ENCODE results near the gene BBC3. TPM values are rescaled to one million over a fixed set of nuclear protein-coding genes. Genes with fewer than 3 reads are reported as not detected.

The BBC3 gene
- total RNA-seq, 4 donors from 2014 or later, result 2.8 to 6.1 (median 4.0) TPM; not detected in 1

DNA sequence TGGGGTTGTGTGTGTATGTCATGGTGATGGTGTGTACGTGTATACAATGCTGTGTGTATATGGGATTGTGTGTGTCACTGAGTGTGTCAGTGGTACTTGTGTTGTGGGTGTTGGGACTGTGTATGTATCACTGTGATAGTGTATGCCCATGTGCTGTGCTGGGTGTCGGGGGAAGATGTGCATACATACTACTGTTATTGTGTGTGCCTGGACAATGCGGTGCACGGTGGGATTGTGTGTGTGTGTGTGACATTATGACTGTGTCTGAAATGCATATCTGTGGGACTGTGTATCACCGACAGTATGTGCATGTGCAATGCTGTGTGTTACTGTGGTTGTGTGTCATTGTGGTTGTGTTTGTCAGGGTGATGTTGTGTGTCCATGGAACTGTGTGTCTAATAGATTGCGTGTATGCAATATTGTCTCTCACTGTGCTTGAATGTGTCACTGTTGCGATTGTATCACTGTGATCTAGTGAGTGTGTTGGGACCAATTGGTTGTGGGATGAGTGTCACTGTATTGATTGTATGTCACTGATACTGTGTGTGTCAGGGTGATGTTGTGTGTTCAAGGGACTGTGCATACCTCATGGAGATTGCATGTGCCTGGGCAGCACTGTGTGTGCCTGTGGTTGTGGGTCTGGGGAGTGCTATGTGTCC lies 11.0 kb upstream of the BBC3 start:
- TF ChIP-seq, protein P1, sequence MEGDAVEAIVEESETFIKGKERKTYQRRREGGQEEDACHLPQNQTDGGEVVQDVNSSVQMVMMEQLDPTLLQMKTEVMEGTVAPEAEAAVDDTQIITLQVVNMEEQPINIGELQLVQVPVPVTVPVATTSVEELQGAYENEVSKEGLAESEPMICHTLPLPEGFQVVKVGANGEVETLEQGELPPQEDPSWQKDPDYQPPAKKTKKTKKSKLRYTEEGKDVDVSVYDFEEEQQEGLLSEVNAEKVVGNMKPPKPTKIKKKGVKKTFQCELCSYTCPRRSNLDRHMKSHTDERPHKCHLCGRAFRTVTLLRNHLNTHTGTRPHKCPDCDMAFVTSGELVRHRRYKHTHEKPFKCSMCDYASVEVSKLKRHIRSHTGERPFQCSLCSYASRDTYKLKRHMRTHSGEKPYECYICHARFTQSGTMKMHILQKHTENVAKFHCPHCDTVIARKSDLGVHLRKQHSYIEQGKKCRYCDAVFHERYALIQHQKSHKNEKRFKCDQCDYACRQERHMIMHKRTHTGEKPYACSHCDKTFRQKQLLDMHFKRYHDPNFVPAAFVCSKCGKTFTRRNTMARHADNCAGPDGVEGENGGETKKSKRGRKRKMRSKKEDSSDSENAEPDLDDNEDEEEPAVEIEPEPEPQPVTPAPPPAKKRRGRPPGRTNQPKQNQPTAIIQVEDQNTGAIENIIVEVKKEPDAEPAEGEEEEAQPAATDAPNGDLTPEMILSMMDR (IDR thresholded peaks at IDR 0.05; ENCODE audit: low read depth), result no peak

DNA sequence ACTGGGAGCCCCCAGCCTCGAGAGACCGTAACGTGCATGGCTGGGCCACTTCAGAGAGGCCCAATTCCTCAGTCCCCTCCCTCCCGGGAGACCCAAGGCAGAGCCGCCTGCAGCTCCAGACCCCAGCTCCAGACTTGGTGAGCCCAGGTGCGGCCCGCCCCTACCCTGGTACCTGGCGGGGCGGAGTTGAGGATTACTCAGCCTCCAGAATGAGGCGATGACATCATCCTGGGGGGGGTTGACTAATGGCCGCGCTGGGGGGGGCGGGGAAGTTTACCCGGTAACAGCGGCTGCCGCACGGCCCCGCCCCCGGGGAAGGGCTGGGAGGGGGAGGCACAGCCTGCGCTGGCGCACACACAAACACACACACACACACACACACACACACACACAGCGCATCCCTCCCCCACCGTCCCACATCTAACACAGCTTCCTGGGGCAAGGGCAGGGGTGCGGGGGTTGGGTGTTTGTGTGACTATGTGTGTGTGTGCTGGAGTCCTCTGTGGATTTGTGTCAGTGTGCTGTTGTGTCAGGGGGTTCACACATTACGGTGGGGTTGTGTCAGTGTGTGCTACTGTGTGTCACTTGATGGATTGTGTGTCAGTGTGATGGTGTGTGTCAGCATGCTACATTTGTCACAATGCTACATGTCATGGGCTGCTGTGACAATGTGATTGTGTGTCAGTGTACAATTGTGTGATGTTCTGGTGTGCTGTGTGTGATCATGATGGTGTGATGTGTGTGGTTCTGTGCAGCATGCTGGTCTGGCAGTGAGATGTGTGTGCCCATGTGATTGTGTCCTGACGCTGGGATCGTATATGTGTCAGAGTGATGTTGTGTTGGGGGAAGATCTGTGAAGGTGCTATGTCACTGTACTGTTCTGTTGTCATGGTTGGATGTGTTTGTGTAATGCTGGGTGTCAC lies 10.3 kb upstream of the BBC3 start:
- TF ChIP-seq, protein P1 (IDR thresholded peaks at IDR 0.05; ENCODE audit: low read depth), result no peak

DNA sequence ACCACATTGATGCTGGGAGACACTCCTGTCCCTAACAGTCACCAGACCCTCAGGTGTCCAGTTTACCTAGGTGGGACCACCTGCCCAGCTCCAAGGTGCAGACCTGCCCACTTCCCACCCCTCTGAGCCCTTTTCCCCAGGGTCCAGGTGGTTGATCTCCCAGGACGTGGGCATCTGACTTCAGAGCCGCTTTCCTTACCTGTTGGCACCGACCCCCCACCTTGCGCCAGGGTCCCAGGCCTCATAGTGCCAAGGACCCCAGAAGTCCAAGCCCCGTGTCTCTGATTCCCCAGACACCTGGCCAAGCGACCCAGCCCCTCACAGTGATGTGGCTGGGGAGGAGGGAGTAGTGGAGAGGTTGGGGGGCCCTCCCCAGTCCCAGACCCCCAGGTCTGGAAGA lies 9.6 kb upstream of the BBC3 start:
- TF ChIP-seq, protein P1 (IDR thresholded peaks at IDR 0.05; ENCODE audit: low read depth), result no peak

DNA sequence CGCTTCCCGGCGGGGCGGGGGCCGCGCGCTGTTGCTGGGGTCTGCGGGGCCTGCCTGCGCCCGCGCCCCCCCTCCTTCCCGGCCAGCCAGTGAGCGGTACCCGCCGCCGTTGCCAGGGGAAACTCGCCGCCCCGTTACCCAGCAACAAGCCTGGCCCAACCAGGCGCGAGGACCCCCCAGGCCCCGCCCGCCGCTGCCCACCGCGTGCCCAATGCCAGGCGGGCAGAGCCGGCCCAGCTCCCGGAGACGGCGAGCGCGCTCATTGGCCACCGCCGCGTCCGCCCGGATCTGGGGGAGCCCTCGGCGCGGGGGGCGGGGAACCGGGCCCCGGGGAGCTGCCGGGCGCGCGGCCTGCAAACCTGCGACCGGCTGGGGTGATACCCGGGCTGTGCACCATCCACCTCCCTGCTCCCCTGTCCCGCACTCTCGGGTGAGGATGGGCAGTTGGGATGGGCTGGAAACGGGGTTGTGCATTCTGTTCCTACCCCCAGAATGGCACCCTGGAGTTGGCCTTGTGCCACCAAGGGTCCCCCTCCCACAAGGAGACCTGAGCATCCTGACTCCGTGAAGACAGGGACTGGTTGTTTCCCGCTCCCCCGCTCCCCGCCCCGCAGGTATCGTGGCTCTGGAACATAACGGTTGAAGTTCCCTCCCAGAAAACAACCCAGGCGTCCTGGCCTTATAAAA lies 8.8 kb upstream of the BBC3 start:
- TF ChIP-seq, protein P1 (IDR thresholded peaks at IDR 0.05; ENCODE audit: low read depth), result no peak

DNA sequence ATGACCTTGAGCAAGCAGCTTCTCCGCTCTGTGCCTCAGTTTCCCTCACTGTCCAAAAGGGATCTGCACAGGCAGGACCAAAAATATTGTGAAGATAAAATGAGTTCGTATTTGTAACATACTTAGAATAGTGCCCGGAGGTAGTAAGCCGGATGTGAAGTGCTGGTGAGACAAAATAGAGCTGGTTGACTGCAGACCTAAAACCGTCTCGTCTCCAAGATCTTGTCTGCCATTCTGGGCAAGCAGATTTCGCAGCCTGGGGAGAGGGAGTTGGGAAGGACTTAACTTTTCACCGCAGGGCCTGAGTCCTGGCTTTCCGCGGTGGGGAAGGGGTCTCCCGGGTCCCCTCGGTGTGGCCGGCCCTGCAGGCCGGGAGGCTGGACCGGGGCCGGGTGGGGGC lies 8.2 kb upstream of the BBC3 start:
- TF ChIP-seq, protein P1 (IDR thresholded peaks at IDR 0.05; ENCODE audit: low read depth), result no peak

DNA sequence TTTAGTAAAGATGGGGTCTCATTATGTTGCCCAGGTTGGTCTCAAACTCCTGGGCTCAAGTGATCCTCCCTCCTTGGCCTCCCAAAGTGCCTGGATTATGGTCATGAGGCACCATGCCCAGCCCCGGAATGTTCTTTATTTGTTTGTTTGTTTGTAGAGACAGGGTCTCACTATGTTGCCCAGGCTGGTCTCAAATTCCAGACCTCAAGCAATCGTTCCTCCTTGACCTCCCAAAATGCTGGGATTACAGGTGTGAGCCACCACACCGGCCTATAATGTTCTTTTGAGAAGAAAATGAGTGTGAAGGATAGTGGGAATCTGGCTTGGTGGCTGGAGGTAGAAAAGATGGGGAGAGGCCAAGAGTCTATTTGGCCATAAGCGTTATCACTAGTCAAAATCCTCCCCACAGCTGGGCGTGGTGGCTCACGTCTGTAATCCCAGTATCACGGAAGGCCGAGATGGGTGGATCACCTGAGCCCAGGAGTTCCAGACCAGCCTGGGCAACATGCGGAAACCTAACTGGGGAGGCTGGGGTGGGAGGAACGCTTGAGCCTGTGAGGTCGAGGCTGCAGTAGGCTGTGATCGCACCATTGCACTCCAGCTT lies 5.2 kb upstream of the BBC3 start:
- TF ChIP-seq, protein P1 (IDR thresholded peaks at IDR 0.05; ENCODE audit: low read depth), result no peak

Measured in subcutaneous adipose tissue (tissue), 4 donors.